ENCODE measurements around the gene FAM117A.

DNA sequence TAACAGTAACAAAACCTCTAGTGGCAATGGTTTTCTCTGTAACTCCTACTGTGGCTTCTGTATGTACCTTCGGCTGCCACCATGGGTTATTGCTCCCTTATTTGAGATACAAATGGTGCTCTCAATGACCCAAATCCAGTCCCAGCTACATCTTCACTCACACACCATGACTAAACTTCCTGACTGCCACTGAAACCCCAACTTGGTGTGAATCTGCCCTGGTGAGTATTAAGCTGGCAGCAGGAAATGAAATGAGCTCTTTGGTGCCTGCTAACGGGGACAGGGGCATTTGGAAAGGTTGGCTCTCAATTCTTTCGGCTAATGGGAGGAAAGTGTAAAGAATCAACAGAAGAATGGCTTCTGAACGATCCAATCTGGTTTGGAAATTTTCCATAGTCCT lies 48.7 kb downstream of the FAM117A start:
- TF ChIP-seq, protein P1, sequence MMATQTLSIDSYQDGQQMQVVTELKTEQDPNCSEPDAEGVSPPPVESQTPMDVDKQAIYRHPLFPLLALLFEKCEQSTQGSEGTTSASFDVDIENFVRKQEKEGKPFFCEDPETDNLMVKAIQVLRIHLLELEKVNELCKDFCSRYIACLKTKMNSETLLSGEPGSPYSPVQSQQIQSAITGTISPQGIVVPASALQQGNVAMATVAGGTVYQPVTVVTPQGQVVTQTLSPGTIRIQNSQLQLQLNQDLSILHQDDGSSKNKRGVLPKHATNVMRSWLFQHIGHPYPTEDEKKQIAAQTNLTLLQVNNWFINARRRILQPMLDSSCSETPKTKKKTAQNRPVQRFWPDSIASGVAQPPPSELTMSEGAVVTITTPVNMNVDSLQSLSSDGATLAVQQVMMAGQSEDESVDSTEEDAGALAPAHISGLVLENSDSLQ (IDR thresholded peaks at IDR 0.05): no peak
- TF ChIP-seq SIX5 (IDR thresholded peaks at IDR 0.05; ENCODE audit: low read depth, low read length, severe bottlenecking) (no peak), ZNF274 (IDR thresholded peaks at IDR 0.05; ENCODE audit: insufficient read depth, insufficient read length) (no peak), ASH2L (IDR thresholded peaks at IDR 0.05; ENCODE audit: borderline replicate concordance, low read depth) (no peak), EZH2 (IDR thresholded peaks at IDR 0.05; ENCODE audit: borderline replicate concordance, control insufficient read depth, low read depth, low read length) (no peak)
- TF ChIP-seq, protein P2, sequence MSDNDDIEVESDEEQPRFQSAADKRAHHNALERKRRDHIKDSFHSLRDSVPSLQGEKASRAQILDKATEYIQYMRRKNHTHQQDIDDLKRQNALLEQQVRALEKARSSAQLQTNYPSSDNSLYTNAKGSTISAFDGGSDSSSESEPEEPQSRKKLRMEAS (IDR thresholded peaks at IDR 0.05; ENCODE audit: low read depth, low read length): no peak

Measured in GM12878 (cell line).